GM23248 (cell line): ENCODE measurements around the gene TAF4. TPM values are rescaled to one million over a fixed set of nuclear protein-coding genes. Genes with fewer than 3 reads are reported as not detected.

Experiments
- DNase-seq: peaks from one replicate; pipeline ENCODE4 v3.0.0-alpha.2; 2015
- H2AFZ ChIP-seq: fragments of 200-600 bp; sonication (generic); 2 replicates; pipeline ENCODE4 v1.6.1; 2016; ENCODE audit warnings: antibody characterized with exemption
- H3F3A ChIP-seq: fragments of 200-600 bp; sonication (generic); 2 replicates; pipeline ENCODE4 v1.6.1; 2016; ENCODE audit warnings: mild to moderate bottlenecking, antibody characterized with exemption, mixed run types; ENCODE audit not compliant: insufficient read depth
- H3K27ac ChIP-seq: fragments of 200-600 bp; sonication (generic); 2 replicates; pipeline ENCODE4 v1.5.1; 2016; ENCODE audit warnings: mild to moderate bottlenecking
- H3K27me3 ChIP-seq: fragments of 200-600 bp; sonication (generic); replicated peaks from 2 replicates; pipeline ENCODE4 v1.6.1; 2016; ENCODE audit warnings: mild to moderate bottlenecking; ENCODE audit not compliant: insufficient read depth
- H3K36me3 ChIP-seq: fragments of 200-600 bp; sonication (generic); 2 replicates; pipeline ENCODE4 v1.6.1; 2016; ENCODE audit warnings: low read depth, mild to moderate bottlenecking
- H3K4me1 ChIP-seq: fragments of 200-600 bp; sonication (generic); 2 replicates; pipeline ENCODE4 v1.6.1; 2016; ENCODE audit warnings: mild to moderate bottlenecking; ENCODE audit not compliant: insufficient read depth
- H3K4me2 ChIP-seq: fragments of 200-600 bp; sonication (generic); one replicate; pipeline ENCODE4 v1.6.1; 2016; ENCODE audit warnings: mild to moderate bottlenecking; ENCODE audit not compliant: unreplicated experiment
- H3K4me3 ChIP-seq: fragments of 200-600 bp; sonication (generic); 2 replicates; pipeline ENCODE4 v1.5.1; 2016; ENCODE audit warnings: mild to moderate bottlenecking
- H3K79me2 ChIP-seq: fragments of 200-600 bp; sonication (generic); 2 replicates; pipeline ENCODE4 v1.6.1; 2016; ENCODE audit warnings: mild to moderate bottlenecking; ENCODE audit not compliant: insufficient read depth
- H3K9ac ChIP-seq: fragments of 200-600 bp; sonication (generic); 2 replicates; pipeline ENCODE4 v1.6.1; 2016; ENCODE audit warnings: mild to moderate bottlenecking
- H3K9me2 ChIP-seq: fragments of 200-600 bp; sonication (generic); 2 replicates; pipeline ENCODE4 v1.6.1; 2016; ENCODE audit warnings: mixed run types, mild to moderate bottlenecking, moderate library complexity; ENCODE audit not compliant: insufficient read depth
- H3K9me3 ChIP-seq: fragments of 200-600 bp; sonication (generic); one replicate; pipeline ENCODE4 v1.6.1; 2017; ENCODE audit warnings: low read depth
- H4K20me1 ChIP-seq: fragments of 200-600 bp; sonication (generic); 2 replicates; pipeline ENCODE4 v1.6.0; 2016; ENCODE audit not compliant: insufficient read depth
- EZH2 ChIP-seq: fragments of 200-600 bp; sonication (generic); IDR thresholded peaks from 2 replicates; pipeline ENCODE4 v1.6.1; 2018; ENCODE audit warnings: antibody characterized with exemption, mild to moderate bottlenecking; ENCODE audit not compliant: insufficient read depth, poor library complexity, severe bottlenecking
- EZH2phosphoT487 ChIP-seq: fragments of 200-600 bp; sonication (generic); IDR thresholded peaks from 2 replicates; pipeline ENCODE4 v1.6.1; 2018; ENCODE audit warnings: antibody characterized with exemption, moderate library complexity, mild to moderate bottlenecking, low read depth; ENCODE audit not compliant: insufficient read depth
- WGBS, 2 experiments: methylation state at CpG; one replicate each; pipeline ENCODE4 v1.1.6; 2015 to 2017; ENCODE audit warnings: low lambda C conversion rate in 2 of 2, low coverage in 1 of 2; ENCODE audit errors: missing lambda C conversion rate in 2 of 2; 5-methylcytosine and 5-hydroxymethylcytosine counted together
- in situ Hi-C: fragments of 300-500 bp; cut with MboI; formaldehyde crosslinking; loops from 2 replicates; pipeline ENCODE4 v1.15.0; 2020
- polyA plus RNA-seq: library from polyadenylated mRNA; unstranded; fragments of >200 nt; fragmentation: Nextera tagmentation; extraction: Ambion mirVana; gene quantifications from 2 replicates; pipeline ENCODE4 v1.2.1, GENCODE V29; 2016
- total RNA-seq: library from RNA; depleted of rRNA; stranded (reverse); fragments of >200 nt; shearing (Covaris generic); gene quantifications from 2 replicates; pipeline ENCODE4 v1.2.3, GENCODE V29; 2014

TAF4 gene
- total and polyA plus RNA-seq, 2 experiments from 2014 or later, result 1.4 to 2.9 TPM

- no peak overlapping the region for H3K4me2 ChIP-seq
- TF ChIP-seq EZH2phosphoT487 (no peak), EZH2 (no peak)
- no peaks in the 10 kb centered on the region for H3K9me2 ChIP-seq
- H3K4me3 ChIP-seq, result no peak overlapping the region
- no peak overlapping the region for H3K9ac ChIP-seq
- no peaks in the 10 kb centered on the region for H3K4me1 ChIP-seq
- no peak for DNase-seq
- H3K36me3 ChIP-seq, result no peaks in the 10 kb centered on the region
- no peaks in the 10 kb centered on the region for H3K9me3 ChIP-seq
- H2AFZ ChIP-seq, result no peak overlapping the region
- in situ Hi-C loops, result no loop called here
- H4K20me1 ChIP-seq, result no peaks in the 10 kb centered on the region
- no peaks in the 10 kb centered on the region for H3K79me2 ChIP-seq
- H3K27me3 ChIP-seq, result no peaks in the 10 kb centered on the region
- H3F3A ChIP-seq, result no peaks in the 10 kb centered on the region
- H3K27ac ChIP-seq, result no peak overlapping the region
- WGBS, 2 experiments, result 55 to 57% methylated on average over 4 to 5 of the region's 5 CpGs
Observed at GRCh38 chr20:62105592-62105991, 39.9 kb upstream of the TAF4 start.

- Histone ChIP-seq H3K9me3 (no peaks in the 10 kb centered on the region), H3K27ac (no peak overlapping the region), H3F3A (no peaks in the 10 kb centered on the region), H4K20me1 (no peaks in the 10 kb centered on the region), H3K27me3 (no peaks in the 10 kb centered on the region), H3K4me3 (no peak overlapping the region), H3K4me2 (no peak overlapping the region), H3K4me1 (no peaks in the 10 kb centered on the region), H3K9ac (no peak overlapping the region), H3K79me2 (no peaks in the 10 kb centered on the region), H3K36me3 (no peaks in the 10 kb centered on the region), H2AFZ (no peak overlapping the region), H3K9me2 (no peaks in the 10 kb centered on the region)
- in situ Hi-C loops, result no loop called here
- WGBS, 2 experiments, result 8 to 11% methylated on average over 4 to 7 of the region's 7 CpGs
- TF ChIP-seq EZH2 (no peak), EZH2phosphoT487 (no peak)
- DNase-seq, result peak; percentile 68
Observed at GRCh38 chr20:62104791-62105345, 39.2 kb upstream of the TAF4 start.

- no peak overlapping the region for H3K9ac ChIP-seq
- no peaks in the 10 kb centered on the region for H3K27me3 ChIP-seq
- no peak overlapping the region for H3K4me3 ChIP-seq
- no peaks in the 10 kb centered on the region for H3K79me2 ChIP-seq
- WGBS, 2 experiments, result 25 to 31% methylated on average over 12 to 15 of the region's 15 CpGs
- no peak overlapping the region for H3K4me2 ChIP-seq
- no peak overlapping the region for H2AFZ ChIP-seq
- in situ Hi-C loops, result no loop called here
- no peaks in the 10 kb centered on the region for H4K20me1 ChIP-seq
- H3K36me3 ChIP-seq, result no peaks in the 10 kb centered on the region
- H3K4me1 ChIP-seq, result no peaks in the 10 kb centered on the region
- no peak for DNase-seq
- no peaks in the 10 kb centered on the region for H3K9me2 ChIP-seq
- no peaks in the 10 kb centered on the region for H3F3A ChIP-seq
- TF ChIP-seq EZH2phosphoT487 (no peak), EZH2 (no peak)
- H3K9me3 ChIP-seq, result no peaks in the 10 kb centered on the region
- no peak overlapping the region for H3K27ac ChIP-seq
Observed at GRCh38 chr20:62104234-62104789, 38.6 kb upstream of the TAF4 start.

GRCh38 chr20:62103508-62104233, 38.0 kb upstream of the TAF4 start:
- no peak overlapping the region for H3K27ac ChIP-seq
- TF ChIP-seq EZH2phosphoT487, result no peak
- no peak for TF ChIP-seq EZH2
- H3K9me2 ChIP-seq, result no peaks in the 10 kb centered on the region
- H3K79me2 ChIP-seq, result no peaks in the 10 kb centered on the region
- DNase-seq, result no peak
- no peak overlapping the region for H3K4me2 ChIP-seq
- no peak overlapping the region for H3K4me3 ChIP-seq
- in situ Hi-C loops, result no loop called here
- no peaks in the 10 kb centered on the region for H3F3A ChIP-seq
- no peaks in the 10 kb centered on the region for H4K20me1 ChIP-seq
- no peaks in the 10 kb centered on the region for H3K4me1 ChIP-seq
- H3K9me3 ChIP-seq, result no peaks in the 10 kb centered on the region
- no peaks in the 10 kb centered on the region for H3K27me3 ChIP-seq
- H2AFZ ChIP-seq, result no peak overlapping the region
- 31 to 37% methylated on average over 21 of the region's 21 CpGs for WGBS, 2 experiments
- H3K9ac ChIP-seq, result no peak overlapping the region
- no peaks in the 10 kb centered on the region for H3K36me3 ChIP-seq
